ENCODE results near the gene FOXL1. TPM values are rescaled to one million over a fixed set of nuclear protein-coding genes. Genes with fewer than 3 reads are reported as not detected.

FOXL1 gene
- total RNA-seq (2022; extraction: Qiagen RNA extraction): 1.3 to 2.1 TPM (median 2.0 TPM) in 5 replicates

DNA sequence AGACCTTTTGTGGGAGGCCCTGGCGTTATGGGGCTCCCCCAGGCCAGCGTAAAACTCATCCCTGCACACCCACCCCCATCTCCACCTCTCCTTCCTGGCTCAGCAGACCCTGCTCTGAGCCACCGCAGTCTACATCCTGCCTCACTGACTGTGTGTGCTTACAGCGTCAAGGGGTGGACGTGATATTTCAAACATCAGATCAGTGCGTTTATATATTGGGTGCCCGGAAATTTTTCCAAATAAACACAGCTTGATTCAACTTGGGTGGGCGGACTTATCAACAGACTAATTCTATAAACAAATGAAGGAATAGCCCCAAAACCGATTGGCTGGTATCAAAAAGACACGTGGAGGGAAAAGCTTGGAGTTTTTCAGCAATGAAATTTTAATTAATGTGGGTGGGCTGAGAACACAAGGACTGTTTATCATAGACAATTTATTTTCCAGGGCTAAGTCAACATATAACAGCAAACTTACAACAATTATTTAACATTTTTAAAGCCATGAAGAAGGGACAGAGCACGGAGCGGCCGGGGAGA is at the start of gene FOXL1:
TSS of gene FOXL1 (plus strand) at position 489 of the 539 bp plus-strand sequence. CDS start 175 bp downstream, outside the sequence.

DNA sequence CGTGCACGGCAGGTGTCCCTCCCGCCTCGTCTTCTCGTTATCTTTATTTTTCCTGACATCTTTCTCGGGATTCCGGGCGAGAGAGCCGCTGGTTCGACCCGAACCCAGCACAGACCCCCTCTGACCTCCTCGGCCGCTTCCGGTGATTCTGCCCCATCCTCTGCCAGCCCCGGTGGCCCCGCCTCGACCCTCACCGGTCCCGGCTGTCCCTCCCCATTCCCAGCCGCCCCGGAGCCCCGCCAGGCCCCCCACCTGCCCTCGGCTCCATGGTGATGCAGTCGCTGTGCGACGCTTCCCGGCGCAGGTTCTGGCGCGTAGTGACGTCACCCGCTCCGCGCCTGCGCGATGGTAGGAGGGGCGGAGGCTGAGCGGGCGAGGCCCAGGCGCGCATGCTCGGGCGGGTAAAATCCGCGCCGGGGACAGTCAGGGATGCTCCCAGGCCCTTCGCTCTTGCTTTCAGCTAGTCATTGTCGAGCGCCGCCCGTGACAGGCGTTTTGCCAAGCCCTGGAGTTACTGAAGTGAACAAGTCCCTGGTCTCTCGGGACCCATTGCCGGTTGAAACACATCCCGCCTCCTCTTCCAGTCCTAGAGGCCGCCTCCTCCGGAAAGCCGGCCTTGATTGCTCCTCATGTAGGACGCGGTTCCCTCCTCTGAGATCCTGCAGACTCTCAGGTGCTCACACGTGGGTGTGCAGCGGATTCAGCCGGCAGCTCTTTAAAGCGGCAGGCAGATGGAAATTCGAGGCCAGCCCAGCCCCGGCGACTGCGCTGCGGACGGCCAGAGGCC is 23.2 kb upstream of the FOXL1 start, which contains the start of gene MTHFSD:
TSS of gene MTHFSD (minus strand) at position 319 of the 787 bp plus-strand sequence. CDS start at position 268, 51 bp downstream.

GRCh38 chr16:86566601-86566965 is 11.8 kb upstream of the FOXL1 start, which contains the start of gene FOXC2:
Gene FOXC2, plus strand, starts transcription at chr16:86566829. Its CDS starts 507 bp downstream, at chr16:86567336.

Other genes starting within 250 kb of the FOXL1 start
- not detected in 5 replicates for gene FOXF1, start 68.0 kb upstream of the FOXL1 start, total RNA-seq (2022; extraction: Qiagen RNA extraction)
- gene MTHFSD, start 23.3 kb upstream of the FOXL1 start, total RNA-seq (2022; extraction: Qiagen RNA extraction): 9.4 to 11.5 TPM (median 11.2 TPM) in 5 replicates
- 4.9 to 6.2 TPM (median 5.8 TPM) in 5 replicates for gene FOXC2, start 11.7 kb upstream of the FOXL1 start, total RNA-seq (2022; extraction: Qiagen RNA extraction)

All from A549 treated with AZD2906 at 1 μM for 4 hours (cell line).